A549 (cell line): Measurements from ENCODE around the gene AQP4. TPM values are rescaled to one million over a fixed set of nuclear protein-coding genes. Genes with fewer than 3 reads are reported as not detected.
A peak's percentile ranks its signal among the peaks of the same experiment; 100 is the strongest.

Source experiments
- ATAC-seq, 2 experiments: fragments of 200-7000 bp in 1 of 2; fragments of >200 bp in 1 of 2; cut with Nextera tagmentation in 1 of 2; cut with Tn5 transposase in 1 of 2; 3 replicates each; pipeline versions ENCODE4 v1.8.0 to v1.9.1; 2018 to 2020; ENCODE audit warnings: mild to moderate bottlenecking in 1 of 2, moderate library complexity in 1 of 2
- CTCF ChIA-PET: fragments of 300-600 bp; sonication (Branson Sonifier 250); formaldehyde crosslinking; extraction: SDS; loops from one replicate; lab custom pipeline; 2021; ENCODE audit warnings: antibody characterized with exemption, inconsistent platforms; lab: Yijun Ruan, JAX
- POLR2A ChIA-PET: fragments of 350-600 bp; formaldehyde crosslinking; extraction: SDS; loops from one replicate; lab custom pipeline; 2021; ENCODE audit warnings: antibody characterized with exemption, inconsistent platforms; lab: Yijun Ruan, JAX
- DNase-seq, 2 experiments: peaks; one replicate each; pipeline versions ENCODE4 v3.0.0 to v3.0.0-alpha.2; 2011 to 2016; ENCODE audit warnings: low read depth in 1 of 2, low spot score in 1 of 2
- FAIRE-seq: peaks from 2 replicates; lab custom pipeline; 2011; peaks lifted over from hg19 to GRCh38; lab: Jason Lieb, UNC
- H3K27ac ChIP-seq, 2 experiments: fragments of >200 bp; sonication (Bioruptor Twin); formaldehyde crosslinking; 3 replicates each; pipeline ENCODE4 v1.5.1; 2016 to 2017
- H3K4me1 ChIP-seq: fragments of >200 bp; sonication (Bioruptor Twin); formaldehyde crosslinking; 3 replicates; pipeline ENCODE4 v1.6.1; 2016
- H3K4me2 ChIP-seq: fragments of >200 bp; sonication (Bioruptor Twin); formaldehyde crosslinking; 3 replicates; pipeline ENCODE4 v1.6.1; 2016
- H3K4me3 ChIP-seq: fragments of >200 bp; sonication (Bioruptor Twin); formaldehyde crosslinking; 3 replicates; pipeline ENCODE4 v1.5.1; 2016
- H3K9me3 ChIP-seq: fragments of >200 bp; sonication (Bioruptor Twin); formaldehyde crosslinking; 3 replicates; pipeline ENCODE4 v1.6.1; 2016
- BCL3 ChIP-seq: fragments of >200 bp; sonication (Bioruptor Twin); formaldehyde crosslinking; IDR thresholded peaks from 3 replicates; pipeline ENCODE4 v1.6.1; 2016
- BHLHE40 ChIP-seq: IDR thresholded peaks from 2 replicates; pipeline ENCODE4 v1.6.1; 2012; ENCODE audit warnings: low read depth, low read length, inconsistent platforms
- CBX2 ChIP-seq: fragments of 200-600 bp; sonication (generic); IDR thresholded peaks from 2 replicates; pipeline ENCODE4 v1.6.1; 2016; ENCODE audit warnings: low read depth, mild to moderate bottlenecking, borderline replicate concordance
- CEBPB ChIP-seq, 2 experiments: fragments of >200 bp in 1 of 2; sonication (Bioruptor Twin) in 1 of 2; formaldehyde crosslinking in 1 of 2; IDR thresholded peaks; 2 replicates each; pipeline ENCODE4 v1.6.1; 2012 to 2016
- CHD4 ChIP-seq: fragments of 200-600 bp; sonication (generic); IDR thresholded peaks from 2 replicates; pipeline ENCODE4 v1.6.1; 2016; ENCODE audit warnings: antibody characterized with exemption, mild to moderate bottlenecking, borderline replicate concordance
- EHF ChIP-seq: fragments of 250-450 bp; sonication (Bioruptor Pico); IDR thresholded peaks from 2 replicates; pipeline ENCODE4 v1.5.0; 2020; ENCODE audit warnings: mild to moderate bottlenecking
- JUN ChIP-seq, 2 experiments: fragments of >200 bp; sonication (Bioruptor Twin); formaldehyde crosslinking; IDR thresholded peaks; 2 replicates in 1 of 2; 3 replicates in 1 of 2; pipeline ENCODE4 v1.6.1; 2016 to 2017
- MAFK ChIP-seq: fragments of 450-650 bp; IDR thresholded peaks from 2 replicates; pipeline ENCODE4 v1.6.1; 2014; ENCODE audit not compliant: partially characterized antibody
- RAD21 ChIP-seq, 2 experiments: fragments of >200 bp in 1 of 2; sonication (Bioruptor Twin) in 1 of 2; formaldehyde crosslinking in 1 of 2; IDR thresholded peaks in 1 of 2; conservative IDR thresholded peaks in 1 of 2; 2 replicates in 1 of 2; 3 replicates in 1 of 2; pipeline ENCODE4 v1.6.1; 2012 to 2018; ENCODE audit warnings: inconsistent platforms in 1 of 2
- RARB ChIP-seq: fragments of 250-450 bp; sonication (Bioruptor Pico); IDR thresholded peaks from 2 replicates; pipeline ENCODE4 v1.8.0; 2021; ENCODE audit warnings: mild to moderate bottlenecking, moderate library complexity
- RCOR1 ChIP-seq: fragments of 150-350 bp; IDR thresholded peaks from 2 replicates; pipeline ENCODE4 v1.6.1; 2014; ENCODE audit warnings: antibody characterized with exemption, low read length, low read depth
- RNF2 ChIP-seq: fragments of 200-600 bp; sonication (generic); IDR thresholded peaks from 2 replicates; pipeline ENCODE4 v1.6.1; 2016; ENCODE audit warnings: low read depth, mild to moderate bottlenecking, antibody characterized with exemption, moderate library complexity, borderline replicate concordance
- USF2 ChIP-seq: fragments of 450-650 bp; IDR thresholded peaks from 2 replicates; pipeline ENCODE4 v1.6.1; 2014; ENCODE audit warnings: antibody characterized with exemption
- ZC3H11A ChIP-seq: fragments of 450-650 bp; IDR thresholded peaks from 2 replicates; pipeline ENCODE4 v1.6.1; 2014; ENCODE audit warnings: antibody characterized with exemption, mild to moderate bottlenecking
- whole genome bisulfite sequencing: methylation state at CpG from one replicate; pipeline ENCODE4 v1.1.6; 2017; ENCODE audit errors: missing lambda C conversion rate; 5-methylcytosine and 5-hydroxymethylcytosine counted together
- polyA plus RNA-seq, 4 experiments: library from polyadenylated mRNA; depleted of rRNA in 3 of 4; stranded (reverse); fragments of >200 nt; fragmentation: RNase III in 1 of 4; extraction: RNeasy Plus Mini Kit Qiagen cat#74134 plus additional on column Dnase treatment in 1 of 4; gene quantifications; 2 replicates in 3 of 4; 3 replicates in 1 of 4; pipeline ENCODE4 v1.2.3, GENCODE V29; 2011 to 2017

Gene AQP4
- polyA plus RNA-seq, 2 of the 4 experiments (the other 2 are of a cell fraction), result 0.08 TPM; not detected in 1

GRCh38 chr18:26803643-26804042 is 61.9 kb downstream of the AQP4 start:
- CTCF ChIA-PET, result interaction anchor here (1.1 to 1.6 kb wide), 3 partner anchors 12 to 159 kb away, joined by 3 to 5 read pairs (median 4); no protein-coding TSS in a partner anchor
- Histone ChIP-seq H3K4me2 (no peak overlapping the region), H3K27ac (no peak overlapping the region), H3K4me1 (peaks cover 9% of the 10 kb centered on the region; the same call in 1 of the 3 replicates), H3K4me3 (no peak overlapping the region), H3K9me3 (peaks cover 4% of the 10 kb centered on the region; the same call in 1 of the 3 replicates)
- ATAC-seq (no peak), FAIRE-seq (no peak), DNase-seq (no peak)
- TF ChIP-seq BHLHE40 (no peak), RAD21 (conservative IDR thresholded peaks at IDR 0.05 in 1 of 2, IDR thresholded peaks at IDR 0.05 in 1 of 2) (0 out of 5 replicates have a peak, but pooled peaks of 1 of the 2 experiments have one; percentile 4)
- POLR2A ChIA-PET, result no interaction called here

DNA sequence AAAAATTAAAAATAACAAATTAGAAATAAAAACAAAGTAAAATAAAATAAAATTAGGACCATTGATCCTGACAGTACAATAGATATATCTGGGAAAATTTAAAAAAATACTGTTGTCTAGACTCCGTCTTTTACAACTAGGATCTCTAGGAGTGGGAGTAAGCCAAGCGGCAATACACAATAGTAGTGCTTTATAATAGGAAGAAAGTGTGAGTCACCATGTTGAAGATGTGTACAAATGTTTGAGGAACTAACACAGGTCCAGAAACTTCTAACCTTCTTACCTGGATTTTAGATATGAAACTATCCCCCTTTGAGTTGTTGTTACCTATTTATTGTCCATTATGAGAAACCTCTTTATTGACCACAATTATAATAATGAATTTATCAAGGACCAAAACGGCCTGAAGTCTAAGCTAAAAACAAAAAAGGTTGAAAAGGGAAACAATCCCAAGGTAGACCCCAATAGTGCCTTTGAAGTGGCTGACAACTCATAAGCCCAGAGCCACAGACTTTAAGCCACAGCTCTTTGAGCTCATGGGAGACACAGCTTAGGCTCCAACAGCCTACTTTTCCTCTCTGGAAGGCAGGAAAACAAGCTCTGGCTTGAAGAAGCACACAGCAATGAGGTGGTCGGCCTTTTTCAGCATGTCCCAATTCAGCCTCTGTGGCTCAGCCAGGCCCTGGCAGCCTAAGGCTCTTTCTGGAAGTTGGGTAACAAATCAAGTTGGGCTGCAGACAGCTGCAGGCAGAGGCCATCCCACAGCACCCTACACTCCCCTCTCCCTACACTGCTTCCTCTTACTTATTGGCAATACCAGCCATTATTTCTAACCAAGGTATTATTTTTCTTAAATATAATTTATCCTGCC is 62.9 kb downstream of the AQP4 start:
- 67% methylated on average over 4 of the region's 4 CpGs for WGBS

More for the DNA sequence above, 62.9 kb downstream of the AQP4 start:
- no peak for TF ChIP-seq JUN (IDR thresholded peaks at IDR 0.05)
- no peak for TF ChIP-seq BCL3
- TF ChIP-seq RNF2, result no peak
- no peak for TF ChIP-seq RARB (CRISPR knock-in tag)
- TF ChIP-seq CHD4, result no peak
- TF ChIP-seq RCOR1, result no peak
- no peak for TF ChIP-seq USF2
- TF ChIP-seq CEBPB (IDR thresholded peaks at IDR 0.05), result no peak
- TF ChIP-seq MAFK, result no peak
- TF ChIP-seq EHF (CRISPR knock-in tag), result no peak
- TF ChIP-seq BHLHE40, result no peak
- no peak for TF ChIP-seq CBX2
- TF ChIP-seq ZC3H11A, result no peak
- Histone ChIP-seq H3K9me3 (peaks cover 4% of the 10 kb centered on the region; the same call in 1 of the 3 replicates), H3K4me3 (no peak overlapping the region), H3K27ac (no peak overlapping the region), H3K4me1 (peaks cover 9% of the 10 kb centered on the region; the same call in 1 of the 3 replicates), H3K4me2 (no peak overlapping the region)
- POLR2A ChIA-PET, result no interaction called here
- FAIRE-seq (no peak), ATAC-seq (no peak), DNase-seq (no peak)
- CTCF ChIA-PET, result interaction anchor here (1.1 kb wide), 1 partner anchor 153 kb away, joined by 3 read pairs; no protein-coding TSS in a partner anchor
